GM12878 (cell line): ENCODE measurements around the gene BTF3. TPM values are rescaled to one million over a fixed set of nuclear protein-coding genes. Genes with fewer than 3 reads are reported as not detected.
A peak's percentile ranks its signal among the peaks of the same experiment; 100 is the strongest.

Source experiments
- ATAC-seq: fragments of 200-7000 bp; cut with Tn5 transposase; 3 replicates; pipeline ENCODE4 v1.9.1; 2020; ENCODE audit warnings: mild to moderate bottlenecking, moderate library complexity
- BruUV-seq: library from RNA; stranded (reverse); fragments of 400-500 nt; replicated peaks from 2 replicates; lab custom pipeline; 2021; lab: Mats Ljungman, UMichigan
- CTCF ChIA-PET: fragments of 300-600 bp; sonication (Branson Sonifier 250); formaldehyde crosslinking; extraction: SDS; loops from one replicate; lab custom pipeline; 2021; ENCODE audit warnings: inconsistent platforms; lab: Yijun Ruan, JAX
- POLR2A ChIA-PET: fragments of 350-600 bp; formaldehyde crosslinking; extraction: SDS; loops from one replicate; lab custom pipeline; 2021; ENCODE audit warnings: inconsistent platforms; lab: Charles Lee
- RAD21 ChIA-PET: fragments of 300-600 bp; sonication (Branson Sonifier 250); formaldehyde crosslinking; loops from one replicate; lab custom pipeline; 2023; ENCODE audit warnings: antibody characterized with exemption; ENCODE audit not compliant: unreplicated experiment; lab: Charles Lee
- SMC1A ChIA-PET: fragments of 300-600 bp; sonication (Branson Sonifier 250); formaldehyde crosslinking; loops from one replicate; lab custom pipeline; 2023; ENCODE audit not compliant: unreplicated experiment, uncharacterized antibody; lab: Charles Lee
- DNase-seq: peaks from one replicate; pipeline ENCODE4 v3.0.0-alpha.2; 2011; ENCODE audit warnings: low read depth, low spot score
- FAIRE-seq: peaks from 3 replicates; lab custom pipeline; 2011; peaks lifted over from hg19 to GRCh38; lab: Jason Lieb, UNC
- H2AFZ ChIP-seq: 2 replicates; pipeline ENCODE4 v1.6.0; 2011; ENCODE audit warnings: low read depth, low read length, control low read depth; ENCODE audit not compliant: control insufficient read depth
- H3K27ac ChIP-seq: 2 replicates; pipeline ENCODE4 v1.5.1; 2011; ENCODE audit warnings: control low read depth; ENCODE audit not compliant: control insufficient read depth, insufficient read depth
- H3K27me3 ChIP-seq, 2 experiments: replicated peaks in 1 of 2; 2 replicates each; pipeline versions ENCODE4 v1.6.0 to v1.6.1; 2011; ENCODE audit warnings: low read length in 1 of 2; ENCODE audit not compliant: control insufficient read depth in 2 of 2, insufficient read depth in 2 of 2
- H3K36me3 ChIP-seq, 2 experiments: 2 replicates each; pipeline ENCODE4 v1.5.1; 2011; ENCODE audit warnings: low read length in 1 of 2; ENCODE audit not compliant: control insufficient read depth in 2 of 2, insufficient read depth in 2 of 2
- H3K4me1 ChIP-seq: 2 replicates; pipeline ENCODE4 v1.6.1; 2011; ENCODE audit warnings: mild to moderate bottlenecking, low read length, moderate library complexity, mixed read lengths; ENCODE audit not compliant: control insufficient read depth, insufficient read depth
- H3K4me2 ChIP-seq: 2 replicates; pipeline ENCODE4 v1.6.0; 2011; ENCODE audit warnings: control low read depth; ENCODE audit not compliant: control insufficient read depth, insufficient read depth
- H3K4me3 ChIP-seq: fragments of 200-600 bp; sonication (generic); 2 replicates; pipeline ENCODE4 v1.5.1; 2016
- H3K79me2 ChIP-seq: 2 replicates; pipeline ENCODE4 v1.6.0; 2011; ENCODE audit warnings: low read length; ENCODE audit not compliant: control insufficient read depth, insufficient read depth
- H3K9ac ChIP-seq: 2 replicates; pipeline ENCODE4 v1.8.0; 2011; ENCODE audit warnings: low read length, control low read depth, mixed read lengths; ENCODE audit not compliant: control insufficient read depth, insufficient read depth
- H3K9me3 ChIP-seq: replicated peaks from 3 replicates; pipeline ENCODE4 v1.5.1; 2011; ENCODE audit warnings: mild to moderate bottlenecking, low read length; ENCODE audit not compliant: control insufficient read depth, insufficient read depth
- H4K20me1 ChIP-seq: 2 replicates; pipeline ENCODE4 v1.6.0; 2011; ENCODE audit not compliant: control insufficient read depth, insufficient read depth
- EP300 ChIP-seq, 2 experiments: fragments of 150-350 bp in 1 of 2; IDR thresholded peaks; 2 replicates each; pipeline ENCODE4 v1.6.1; 2011 to 2012; ENCODE audit warnings: low read depth in 2 of 2, low read length in 2 of 2, borderline replicate concordance in 1 of 2, improper control_type of control experiment in 1 of 2, inconsistent platforms in 1 of 2; ENCODE audit not compliant: control insufficient read depth in 1 of 2
- HDAC6 ChIP-seq: fragments of 200-600 bp; sonication (generic); IDR thresholded peaks from one replicate; pipeline ENCODE4 v1.8.0; 2017; ENCODE audit warnings: antibody characterized with exemption; ENCODE audit not compliant: unreplicated experiment
- NR2C1 ChIP-seq: fragments of 450-650 bp; IDR thresholded peaks from 2 replicates; pipeline ENCODE4 v1.6.1; 2017; ENCODE audit warnings: antibody characterized with exemption, mild to moderate bottlenecking, moderate library complexity
- PML ChIP-seq: IDR thresholded peaks from 2 replicates; pipeline ENCODE4 v1.6.1; 2012; ENCODE audit warnings: low read length, inconsistent platforms
- POLR2A ChIP-seq: IDR thresholded peaks from 2 replicates; pipeline ENCODE4 v1.6.1; 2011; ENCODE audit warnings: low read depth, mild to moderate bottlenecking, low read length
- POLR2AphosphoS5 ChIP-seq: IDR thresholded peaks from 2 replicates; pipeline ENCODE4 v1.6.1; 2011; ENCODE audit warnings: mild to moderate bottlenecking, low read length, inconsistent platforms
- POU2F2 ChIP-seq: IDR thresholded peaks from 3 replicates; pipeline ENCODE4 v1.6.1; 2011; ENCODE audit warnings: low read depth, mild to moderate bottlenecking, low read length, borderline replicate concordance
- SMAD5 ChIP-seq: IDR thresholded peaks from 2 replicates; pipeline ENCODE4 v1.6.1; 2016; ENCODE audit warnings: antibody characterized with exemption, low read depth
- SUPT20H ChIP-seq: IDR thresholded peaks from 2 replicates; pipeline ENCODE4 v1.6.1; 2011; ENCODE audit warnings: low read depth, mild to moderate bottlenecking, low read length, moderate library complexity, borderline replicate concordance; ENCODE audit not compliant: control insufficient read depth
- WGBS: methylation state at CpG from one replicate; pipeline ENCODE4 v1.1.6; 2016; ENCODE audit warnings: low lambda C conversion rate; ENCODE audit not compliant: insufficient replicate concordance, insufficient coverage; ENCODE audit errors: missing lambda C conversion rate; 5-methylcytosine and 5-hydroxymethylcytosine counted together
- in situ Hi-C: fragments of 300-500 bp; cut with MboI; formaldehyde crosslinking; loops from 9 replicates; pipeline ENCODE4 v1.14.3; 2018; ENCODE audit warnings: mixed read lengths
- intact Hi-C: fragments of 100-400 bp; cut with micrococcal nuclease; formaldehyde crosslinking; loops from one replicate; pipeline ENCODE4 v1.14.2; 2022; ENCODE audit not compliant: unreplicated experiment
- polyA plus RNA-seq, 11 experiments: library from polyadenylated mRNA; depleted of rRNA in 4 of 11; unstranded in 6 of 11; stranded (reverse) in 5 of 11; fragments of >200 nt; fragmentation: Nextera tagmentation in 4 of 11; fragmentation: Illumina TruSeq in 1 of 11; extraction: Ambion mirVana in 4 of 11; extraction: Trizol in 1 of 11; gene quantifications; 1 replicate in 1 of 11; 2 replicates in 10 of 11; pipeline versions ENCODE4 v1.2.1 to v1.2.3, GENCODE V29; 2011 to 2016; ENCODE audit warnings: inconsistent platforms in 2 of 11, missing spikeins in 2 of 11, low read depth in 1 of 11
- total RNA-seq, 4 experiments: library from RNA; depleted of rRNA in 3 of 4; stranded (reverse); fragments of >200 nt in 3 of 4; fragmentation: Illumina TruSeq in 1 of 4; extraction: Trizol in 1 of 4; gene quantifications; 2 replicates each; pipeline versions ENCODE4 v1.2.1 to v1.2.3, GENCODE V29; 2013 to 2021
- TF ChIP-seq, protein P1 (sequence below): IDR thresholded peaks from 2 replicates; pipeline ENCODE4 v1.6.1; 2012; ENCODE audit warnings: low read depth, low read length, improper control_type of control experiment
- TF ChIP-seq, protein P2 (sequence below): fragments of 450-650 bp; IDR thresholded peaks from 2 replicates; pipeline ENCODE4 v1.6.1; 2017; ENCODE audit warnings: mild to moderate bottlenecking

The BTF3 gene
- total and polyA plus RNA-seq, 10 of the 15 experiments (the other 5 are each of a cell fraction or from before 2014, with no cell fraction given) = 492 to 1,650 (median 904) TPM

DNA sequence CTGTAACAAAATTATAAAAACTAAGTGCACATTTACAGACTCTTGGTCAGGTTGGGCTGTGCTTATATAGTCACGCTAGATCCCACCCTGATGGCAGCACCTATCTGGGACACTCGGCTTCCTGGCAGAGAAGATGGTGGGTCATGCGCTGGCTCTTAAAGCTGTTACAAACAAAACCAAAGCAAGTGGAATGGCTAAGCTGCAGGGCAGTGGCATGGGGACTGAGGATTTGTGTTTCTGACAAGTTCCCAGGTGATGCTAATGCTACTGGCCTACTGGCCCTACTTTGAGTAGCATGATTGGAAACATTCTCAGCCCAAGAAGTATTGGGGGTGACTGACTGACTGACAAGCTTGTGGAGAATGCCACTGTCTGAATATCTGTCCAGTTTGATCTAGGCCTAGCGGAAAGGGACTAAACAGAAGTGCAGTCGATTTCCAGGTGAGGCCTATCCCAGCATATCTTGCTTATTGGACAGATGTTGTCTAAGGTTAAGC lies 8.3 kb downstream of the BTF3 start:
- Histone ChIP-seq H3K9ac (no peak overlapping the region), H2AFZ (no peak overlapping the region), H3K79me2 (peaks cover 12% of the 10 kb centered on the region)
- no TSS peak for BruUV-seq
- TF ChIP-seq NR2C1 (no peak), POU2F2 (no peak), PML (peak; percentile 28; the same call in 1 of the 2 replicates), SMAD5 (peak; percentile 36; the same call in 1 of the 2 replicates), POLR2A (peak; percentile 47), HDAC6 (no peak), POLR2AphosphoS5 (peak; percentile 70)
- TF ChIP-seq, all 136 proteins: peak for 4
- H3K4me3 ChIP-seq = no peak overlapping the region
- POLR2A ChIA-PET = interaction anchor here (1.3 kb wide), 1 partner anchor 15 kb away, joined by 3 read pairs; no protein-coding TSS in a partner anchor
- SMC1A ChIA-PET = no interaction called here
- H3K27ac ChIP-seq = no peak overlapping the region
- FAIRE-seq (peak; percentile 52), ATAC-seq (peak; percentile 30), DNase-seq (no peak)
- RAD21 ChIA-PET = no interaction called here
- 98% methylated on average over 5 of the region's 5 CpGs for WGBS
- H3K4me2 ChIP-seq = no peak overlapping the region
- in situ Hi-C loops (no loop called here), intact Hi-C loops (no loop called here)
- CTCF ChIA-PET = interaction anchor here (0.6 to 1.3 kb wide), 2 partner anchors 31 to 61 kb away, joined by 3 read pairs; no protein-coding TSS in a partner anchor
- peaks cover 4 to 23% of the 10 kb centered on the region in 2 experiments for H3K36me3 ChIP-seq
- no peaks in the 10 kb centered on the region for H3K9me3 ChIP-seq
- H3K4me1 ChIP-seq = no peaks in the 10 kb centered on the region
- no peaks in the 10 kb centered on the region for H3K27me3 ChIP-seq
- H4K20me1 ChIP-seq = no peaks in the 10 kb centered on the region

DNA sequence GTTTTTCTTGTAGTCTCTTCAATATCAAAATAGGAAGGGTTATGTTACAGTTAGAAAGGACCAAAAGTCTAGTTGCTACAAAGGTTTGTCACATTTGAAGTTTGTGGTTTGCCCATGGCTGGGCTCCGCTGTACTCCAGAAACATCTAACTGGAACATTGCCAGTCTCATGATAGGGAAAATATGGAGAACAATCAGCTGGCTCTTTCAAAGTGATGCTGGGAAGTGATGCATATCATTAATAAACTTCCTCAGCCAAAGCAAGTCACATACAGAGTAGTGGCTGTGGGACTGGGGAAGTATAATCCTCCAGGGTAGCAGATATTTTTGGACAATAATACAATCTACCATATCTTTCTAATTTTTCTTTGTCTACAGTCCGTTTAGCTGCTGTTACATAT lies 8.8 kb downstream of the BTF3 start:
- SMC1A ChIA-PET = no interaction called here
- no peak overlapping the region for H3K4me2 ChIP-seq
- TF ChIP-seq, protein P1, sequence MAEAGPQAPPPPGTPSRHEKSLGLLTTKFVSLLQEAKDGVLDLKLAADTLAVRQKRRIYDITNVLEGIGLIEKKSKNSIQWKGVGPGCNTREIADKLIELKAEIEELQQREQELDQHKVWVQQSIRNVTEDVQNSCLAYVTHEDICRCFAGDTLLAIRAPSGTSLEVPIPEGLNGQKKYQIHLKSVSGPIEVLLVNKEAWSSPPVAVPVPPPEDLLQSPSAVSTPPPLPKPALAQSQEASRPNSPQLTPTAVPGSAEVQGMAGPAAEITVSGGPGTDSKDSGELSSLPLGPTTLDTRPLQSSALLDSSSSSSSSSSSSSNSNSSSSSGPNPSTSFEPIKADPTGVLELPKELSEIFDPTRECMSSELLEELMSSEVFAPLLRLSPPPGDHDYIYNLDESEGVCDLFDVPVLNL = no peak
- TF ChIP-seq, protein P2, sequence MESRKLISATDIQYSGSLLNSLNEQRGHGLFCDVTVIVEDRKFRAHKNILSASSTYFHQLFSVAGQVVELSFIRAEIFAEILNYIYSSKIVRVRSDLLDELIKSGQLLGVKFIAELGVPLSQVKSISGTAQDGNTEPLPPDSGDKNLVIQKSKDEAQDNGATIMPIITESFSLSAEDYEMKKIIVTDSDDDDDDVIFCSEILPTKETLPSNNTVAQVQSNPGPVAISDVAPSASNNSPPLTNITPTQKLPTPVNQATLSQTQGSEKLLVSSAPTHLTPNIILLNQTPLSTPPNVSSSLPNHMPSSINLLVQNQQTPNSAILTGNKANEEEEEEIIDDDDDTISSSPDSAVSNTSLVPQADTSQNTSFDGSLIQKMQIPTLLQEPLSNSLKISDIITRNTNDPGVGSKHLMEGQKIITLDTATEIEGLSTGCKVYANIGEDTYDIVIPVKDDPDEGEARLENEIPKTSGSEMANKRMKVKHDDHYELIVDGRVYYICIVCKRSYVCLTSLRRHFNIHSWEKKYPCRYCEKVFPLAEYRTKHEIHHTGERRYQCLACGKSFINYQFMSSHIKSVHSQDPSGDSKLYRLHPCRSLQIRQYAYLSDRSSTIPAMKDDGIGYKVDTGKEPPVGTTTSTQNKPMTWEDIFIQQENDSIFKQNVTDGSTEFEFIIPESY = no peak
- TF ChIP-seq SUPT20H = no peak
- TF ChIP-seq EP300 (IDR thresholded peaks at IDR 0.05; ENCODE audit: borderline replicate concordance in 1 of 2, control insufficient read depth in 1 of 2, low read depth in 2 of 2, low read length in 2 of 2) = no peak
- BruUV-seq = no TSS peak
- RAD21 ChIA-PET = no interaction called here
- CTCF ChIA-PET = interaction anchor here (0.6 to 1.5 kb wide), 4 partner anchors 13 to 60 kb away, joined by 3 to 5 read pairs (median 3); no protein-coding TSS in a partner anchor
- H3K9me3 ChIP-seq = no peaks in the 10 kb centered on the region
- H4K20me1 ChIP-seq = no peaks in the 10 kb centered on the region
- FAIRE-seq (no peak), DNase-seq (no peak), ATAC-seq (no peak)
- H3K9ac ChIP-seq = no peak overlapping the region
- H3K4me3 ChIP-seq = no peak overlapping the region
- H3K36me3 ChIP-seq = peaks cover 4 to 20% of the 10 kb centered on the region in 2 experiments
- intact Hi-C loops = no loop called here
- no peaks in the 10 kb centered on the region for H3K27me3 ChIP-seq
- H3K79me2 ChIP-seq = peaks cover 9% of the 10 kb centered on the region
- H3K27ac ChIP-seq = no peak overlapping the region
- no peaks in the 10 kb centered on the region for H3K4me1 ChIP-seq
- POLR2A ChIA-PET = interaction anchor here (1.3 kb wide), 1 partner anchor 14 kb away, joined by 3 read pairs; no protein-coding TSS in a partner anchor
- in situ Hi-C loops = no loop called here
- no peak overlapping the region for H2AFZ ChIP-seq
- 48% methylated on average over 2 of the region's 2 CpGs for whole genome bisulfite sequencing
